ENCODE data around the gene CYP27B1. TPM values are rescaled to one million over a fixed set of nuclear protein-coding genes. Genes with fewer than 3 reads are reported as not detected.

Gene CYP27B1
- total and polyA plus RNA-seq, 4 experiments from 2014 or later, result 0.55 to 1.4 (median 0.78) TPM

- H3K36me3 Mint-ChIP-seq, result peaks cover 20 to 42% of the 10 kb centered on the region in 2 donors
- intact Hi-C loops (cut with micrococcal nuclease), result no loop called here
- Histone ChIP-seq H3K27me3 (ENCODE audit: insufficient read depth, low read length) (no peaks in the 10 kb centered on the region), H3K27ac (ENCODE audit: low read depth, low read length) (peak overlapping the region; percentile 92), H3K9me3 (ENCODE audit: control insufficient read depth in 1 of 2, low read length in 2 of 2) (no peaks in the 10 kb centered on the region), H3K4me1 (ENCODE audit: insufficient read depth, low read length) (peaks cover 58% of the 10 kb centered on the region), H3K36me3 (ENCODE audit: insufficient read depth, low read length) (peaks cover 21% of the 10 kb centered on the region), H3K4me3 (ENCODE audit: low read length in 2 of 2) (no peak overlapping the region)
- H3K27ac Mint-ChIP-seq, result peak overlapping the region; percentile 85 to 98 (median 91)
- H3K27me3 Mint-ChIP-seq, result no peaks in the 10 kb centered on the region
- DNase-seq, result no peak
- ChIA-PET CTCF (ENCODE audit: partially characterized antibody) (interaction anchor here (1.0 to 1.1 kb wide), 2 partner anchors 15 to 17 kb away, joined by 3 to 5 read pairs; no protein-coding TSS in a partner anchor), POLR2A (ENCODE audit: partially characterized antibody) (interaction anchor here (0.7 to 2.5 kb wide), 2 partner anchors 13 to 15 kb away, joined by 3 to 11 read pairs; no protein-coding TSS in a partner anchor)
- peaks cover 32 to 64% (median 48%) of the 10 kb centered on the region in 4 donors for H3K4me1 Mint-ChIP-seq
- H3K9me3 Mint-ChIP-seq, result peaks cover 0 to 2% (median 0%) of the 10 kb centered on the region in 8 donors
- peak overlapping the region; percentile 61 to 78 (median 72) for H3K4me3 Mint-ChIP-seq
These were observed 27.5 kb downstream of the CYP27B1 start for GRCh38 chr12:57739387-57739786.

DNA sequence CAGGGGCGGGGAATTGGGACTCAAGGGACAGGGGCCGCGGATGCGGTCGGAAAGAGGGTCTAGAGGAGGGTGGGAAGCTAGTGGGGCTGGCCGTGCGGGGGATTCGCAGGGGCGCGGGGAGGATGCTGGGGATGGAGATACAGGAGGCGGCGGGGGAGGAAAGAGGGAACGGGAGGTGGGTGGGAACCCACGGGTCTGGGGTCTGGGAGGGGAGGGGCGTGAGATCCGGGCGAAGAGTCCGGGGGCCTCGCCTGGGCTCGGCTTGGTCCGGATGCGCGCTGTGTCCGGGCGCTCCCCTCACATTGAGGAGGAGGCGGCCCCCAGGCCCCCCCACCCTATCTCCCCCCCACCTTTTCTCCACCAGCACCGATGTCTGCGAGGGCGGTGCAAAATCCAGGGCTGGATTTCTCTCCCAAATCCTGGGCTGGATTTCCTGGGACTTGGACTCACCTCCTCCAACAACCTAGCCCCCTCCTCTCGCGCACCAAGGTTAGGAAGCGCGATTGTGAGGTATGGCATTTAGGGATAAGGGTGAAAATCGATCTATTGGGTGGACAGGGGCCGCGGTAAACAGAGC is 28.1 kb downstream of the CYP27B1 start, which contains the start of gene AGAP2:
TSS of gene AGAP2 (minus strand) at position 82 of the 577 bp plus-strand sequence. CDS start 496 bp downstream, outside the sequence.
- H3K27ac Mint-ChIP-seq, result peak within 1 kb of the TSS; percentile 85 to 98 (median 91)
- H3K9me3 ChIP-seq (ENCODE audit: control insufficient read depth in 1 of 2, low read length in 2 of 2), result no peaks in the 10 kb centered on the region
- H3K36me3 Mint-ChIP-seq, result peaks cover 22 to 46% of the 10 kb centered on the region in 2 donors
- no peaks in the 10 kb centered on the region for H3K27me3 Mint-ChIP-seq
- H3K4me3 Mint-ChIP-seq, result peak within 1 kb of the TSS; percentile 61 to 78 (median 72)
- H3K4me1 Mint-ChIP-seq, result peaks cover 29 to 59% (median 44%) of the 10 kb centered on the region in 4 donors
- H3K27ac ChIP-seq (ENCODE audit: low read depth, low read length), result peak within 1 kb of the TSS; percentile 92
- H3K9me3 Mint-ChIP-seq, result peaks cover 0 to 1% (median 0%) of the 10 kb centered on the region in 8 donors
- H3K4me3 ChIP-seq (ENCODE audit: low read length in 2 of 2), result no peak within 1 kb of the TSS
- H3K36me3 ChIP-seq (ENCODE audit: insufficient read depth, low read length), result peaks cover 27% of the 10 kb centered on the region
- intact Hi-C loops (cut with micrococcal nuclease), result no loop called here
- DNase-seq, result no peak
- H3K4me1 ChIP-seq (ENCODE audit: insufficient read depth, low read length), result peaks cover 51% of the 10 kb centered on the region
- H3K27me3 ChIP-seq (ENCODE audit: insufficient read depth, low read length), result no peaks in the 10 kb centered on the region
- ChIA-PET CTCF (ENCODE audit: partially characterized antibody) (interaction anchor here (1.0 to 1.1 kb wide), 2 partner anchors 14 to 18 kb away, joined by 3 to 5 read pairs; no protein-coding TSS in a partner anchor), POLR2A (ENCODE audit: partially characterized antibody) (interaction anchor here (0.7 kb wide), 1 partner anchor 15 kb away, joined by 3 read pairs; no protein-coding TSS in a partner anchor)

GRCh38 chr12:57737467-57738460 is 29.1 kb downstream of the CYP27B1 start:
- Histone ChIP-seq H3K9me3 (ENCODE audit: control insufficient read depth in 1 of 2, low read length in 2 of 2) (no peaks in the 10 kb centered on the region), H3K27ac (ENCODE audit: low read depth, low read length) (no peak overlapping the region), H3K27me3 (ENCODE audit: insufficient read depth, low read length) (no peaks in the 10 kb centered on the region), H3K4me3 (ENCODE audit: low read length in 2 of 2) (no peak overlapping the region), H3K4me1 (ENCODE audit: insufficient read depth, low read length) (peaks cover 44% of the 10 kb centered on the region), H3K36me3 (ENCODE audit: insufficient read depth, low read length) (peaks cover 37% of the 10 kb centered on the region)
- intact Hi-C loops (cut with micrococcal nuclease), result no loop called here
- POLR2A ChIA-PET (ENCODE audit: partially characterized antibody), result no interaction called here
- no peak for DNase-seq
- H3K27ac Mint-ChIP-seq, result no peak overlapping the region
- H3K36me3 Mint-ChIP-seq, result peaks cover 23 to 52% of the 10 kb centered on the region in 2 donors
- no peaks in the 10 kb centered on the region for H3K27me3 Mint-ChIP-seq
- H3K9me3 Mint-ChIP-seq, result peaks cover 0 to 1% (median 0%) of the 10 kb centered on the region in 8 donors
- no peak overlapping the region for H3K4me3 Mint-ChIP-seq
- CTCF ChIA-PET (ENCODE audit: partially characterized antibody), result no interaction called here
- peaks cover 29 to 57% (median 43%) of the 10 kb centered on the region in 4 donors for H3K4me1 Mint-ChIP-seq

- peaks cover 46% of the 10 kb centered on the region for H3K36me3 ChIP-seq (ENCODE audit: insufficient read depth, low read length)
- POLR2A ChIA-PET (ENCODE audit: partially characterized antibody), result no interaction called here
- Mint-ChIP-seq H3K9me3 (peaks cover 0 to 1% (median 0%) of the 10 kb centered on the region in 8 donors), H3K27ac (peak overlapping the region in 4 of 7 donors; percentile 48 to 68 (median 64)), H3K4me1 (peaks cover 24 to 50% (median 38%) of the 10 kb centered on the region in 4 donors), H3K36me3 (peaks cover 31 to 56% of the 10 kb centered on the region in 2 donors), H3K4me3 (peak overlapping the region in 1 of 8 donors; percentile 73), H3K27me3 (no peaks in the 10 kb centered on the region)
- no peak overlapping the region for H3K4me3 ChIP-seq (ENCODE audit: low read length in 2 of 2)
- peak in 1 of 5 donors; percentile 30 for DNase-seq
- CTCF ChIA-PET (ENCODE audit: partially characterized antibody), result interaction anchor here (1.4 kb wide), 1 partner anchor 154 kb away, joined by 3 read pairs; no protein-coding TSS in a partner anchor
- no peaks in the 10 kb centered on the region for H3K9me3 ChIP-seq (ENCODE audit: control insufficient read depth in 1 of 2, low read length in 2 of 2)
- intact Hi-C loops (cut with micrococcal nuclease), result no loop called here
- H3K27me3 ChIP-seq (ENCODE audit: insufficient read depth, low read length), result no peaks in the 10 kb centered on the region
- H3K27ac ChIP-seq (ENCODE audit: low read depth, low read length), result no peak overlapping the region
- H3K4me1 ChIP-seq (ENCODE audit: insufficient read depth, low read length), result peaks cover 36% of the 10 kb centered on the region
These were observed 30.0 kb downstream of the CYP27B1 start for GRCh38 chr12:57736741-57737466.

DNA sequence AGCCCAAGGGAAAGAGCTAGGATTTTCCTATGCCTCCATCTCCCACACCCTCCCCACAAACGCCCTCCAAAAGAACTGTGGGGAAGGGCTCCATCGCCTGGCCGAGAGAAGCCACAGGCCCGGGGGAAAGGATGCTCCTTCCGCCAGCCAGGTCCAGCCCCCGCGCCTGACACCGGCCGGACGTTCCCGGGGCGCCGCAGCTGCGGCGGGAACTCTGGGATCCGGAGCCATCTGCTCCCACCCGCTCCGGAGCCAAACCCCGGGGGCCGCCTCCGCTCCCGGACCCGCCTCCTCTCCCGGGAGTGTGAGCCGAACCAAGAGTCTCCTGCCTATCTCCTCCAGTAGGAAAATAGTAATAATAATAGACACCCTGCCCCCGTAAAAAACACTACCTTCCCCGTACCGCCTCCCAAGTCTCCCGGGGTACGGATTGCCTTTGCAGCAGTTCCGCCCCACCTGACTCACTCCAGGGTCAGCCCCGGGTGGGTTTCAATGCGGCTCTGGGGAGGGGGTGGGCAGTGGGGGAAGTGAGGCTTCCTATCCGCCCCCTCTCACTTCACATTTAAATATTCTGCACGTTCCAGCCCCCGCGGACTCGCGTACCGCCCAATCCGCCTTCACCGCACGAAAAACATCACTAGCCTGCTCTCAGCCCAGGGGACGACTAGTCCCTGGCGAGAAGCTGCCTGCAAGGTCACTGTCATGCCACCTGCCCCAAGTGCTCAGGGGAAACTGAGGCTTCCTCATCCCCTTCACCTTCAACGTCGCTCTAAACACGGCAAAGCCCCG is 30.7 kb downstream of the CYP27B1 start:
- peaks cover 0 to 1% (median 0%) of the 10 kb centered on the region in 8 donors for H3K9me3 Mint-ChIP-seq
- peaks cover 24 to 46% (median 35%) of the 10 kb centered on the region in 4 donors for H3K4me1 Mint-ChIP-seq
- POLR2A ChIA-PET (ENCODE audit: partially characterized antibody), result interaction anchor here (1.0 kb wide), 1 partner anchor 9 kb away, joined by 3 read pairs; the partner anchor contains the start of gene TSPAN31
- Histone ChIP-seq H3K4me3 (ENCODE audit: low read length in 2 of 2) (no peak overlapping the region), H3K27me3 (ENCODE audit: insufficient read depth, low read length) (no peaks in the 10 kb centered on the region), H3K27ac (ENCODE audit: low read depth, low read length) (no peak overlapping the region), H3K9me3 (ENCODE audit: control insufficient read depth in 1 of 2, low read length in 2 of 2) (no peaks in the 10 kb centered on the region), H3K36me3 (ENCODE audit: insufficient read depth, low read length) (peaks cover 53% of the 10 kb centered on the region), H3K4me1 (ENCODE audit: insufficient read depth, low read length) (peaks cover 35% of the 10 kb centered on the region)
- no peak overlapping the region for H3K4me3 Mint-ChIP-seq
- no peaks in the 10 kb centered on the region for H3K27me3 Mint-ChIP-seq
- CTCF ChIA-PET (ENCODE audit: partially characterized antibody), result interaction anchor here (1.4 kb wide), 1 partner anchor 153 kb away, joined by 3 read pairs; no protein-coding TSS in a partner anchor
- intact Hi-C loops (cut with micrococcal nuclease), result no loop called here
- DNase-seq, result peak in 1 of 5 donors; percentile 33
- H3K36me3 Mint-ChIP-seq, result peaks cover 36 to 59% of the 10 kb centered on the region in 2 donors
- H3K27ac Mint-ChIP-seq, result peak overlapping the region in 6 of 7 donors; percentile 48 to 81 (median 64)

All from CD4-positive, alpha-beta memory T cell (primary cell).